Measurements from ENCODE around the gene ZBTB48.
"Not testable (repeated sequence)": the region's sequence is repeated elsewhere in the genome, so short reads cannot be mapped to it uniquely, and the experiment has no call there.

Gene ZBTB48

GRCh38 chr1:6635910-6636760 is 56.3 kb downstream of the ZBTB48 start:
- no peak for DNase-seq

- DNase-seq, result not testable (repeated sequence)
Observed at GRCh38 chr1:6636778-6637177, 57.0 kb downstream of the ZBTB48 start.

DNA sequence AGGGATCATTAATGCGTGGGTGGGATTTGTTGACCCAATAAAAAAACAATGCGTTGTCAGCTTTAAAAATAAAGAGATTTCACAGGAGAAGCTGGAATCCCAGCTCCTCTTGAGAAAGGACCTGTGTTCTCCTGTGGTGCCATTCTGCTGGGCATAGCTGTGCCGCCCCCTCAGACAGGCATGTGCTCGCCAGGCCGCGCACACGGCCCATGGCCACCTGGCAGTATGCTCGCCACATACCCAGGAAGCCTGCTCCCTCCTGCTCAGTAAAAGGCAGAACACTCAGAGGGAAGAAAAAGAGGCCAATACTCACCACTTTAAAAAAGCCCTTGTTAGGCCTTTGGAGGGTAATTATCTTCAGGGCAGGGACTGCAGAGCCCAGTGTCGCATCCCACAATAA is 58.0 kb downstream of the ZBTB48 start:
- no peak for DNase-seq

DNA sequence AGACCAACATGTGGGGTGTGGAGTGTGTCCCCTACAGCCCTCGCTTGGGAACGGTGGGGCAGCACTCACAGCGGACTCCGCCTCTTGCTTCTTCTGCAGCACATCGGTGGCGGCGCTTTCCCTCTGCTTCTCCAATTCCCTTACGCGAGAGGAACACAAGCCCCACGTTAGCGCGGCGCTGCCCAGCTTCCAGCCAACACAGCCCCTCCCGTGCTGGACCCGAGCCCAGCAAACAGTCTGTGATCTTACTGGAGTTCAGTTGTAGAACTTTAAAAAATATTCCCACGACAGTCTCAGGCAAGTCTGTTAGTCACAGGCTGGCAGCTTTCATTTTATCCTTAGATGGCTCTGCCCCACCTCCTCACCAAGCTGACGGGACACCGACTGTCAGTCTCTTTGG is 58.4 kb downstream of the ZBTB48 start:
- DNase-seq, result no peak
